NT2/D1 (cell line): ENCODE results near the gene UGT1A6.

ENCODE experiments used
- YY1 ChIP-seq: IDR thresholded peaks from 2 replicates; pipeline ENCODE4 v1.6.1; 2011; ENCODE audit not compliant: insufficient read length, insufficient read depth
- ZNF274 ChIP-seq: IDR thresholded peaks from 2 replicates; pipeline ENCODE4 v1.6.1; 2011; ENCODE audit warnings: mild to moderate bottlenecking, low read depth, low read length

- no peak for TF ChIP-seq YY1
- TF ChIP-seq ZNF274 = no peak
Observed at GRCh38 chr2:233772583-233772982, 79.9 kb downstream of the UGT1A6 start.
